Activated CD4-positive, alpha-beta memory T cell treated with anti-CD3 and anti-CD28 coated beads for 36 hours (primary cell): Measurements from ENCODE around the gene KLF16. TPM values are rescaled to one million over a fixed set of nuclear protein-coding genes. Genes with fewer than 3 reads are reported as not detected.

ENCODE experiments used
- CTCF ChIA-PET: fragments of 350-600 bp; sonication (Branson Sonifier 250); formaldehyde crosslinking; loops from one replicate; lab custom pipeline; 2021; ENCODE audit warnings: antibody characterized with exemption, inconsistent platforms; lab: Charles Lee
- POLR2A ChIA-PET: fragments of 350-600 bp; sonication (Branson Sonifier 250); formaldehyde crosslinking; loops from one replicate; lab custom pipeline; 2021; ENCODE audit warnings: antibody characterized with exemption; lab: Charles Lee
- DNase-seq: peaks from one replicate; pipeline ENCODE4 v3.0.0-alpha.2; 2020
- H3K27ac Mint-ChIP-seq: one replicate; pipeline ENCODE4 v1.8.0; 2021; ENCODE audit warnings: mixed read lengths
- H3K27me3 Mint-ChIP-seq: one replicate; pipeline ENCODE4 v1.8.0; 2021; ENCODE audit warnings: mixed read lengths
- H3K36me3 Mint-ChIP-seq: one replicate; pipeline ENCODE4 v1.8.0; 2021; ENCODE audit warnings: mixed read lengths
- H3K4me1 Mint-ChIP-seq: one replicate; pipeline ENCODE4 v1.8.0; 2021; ENCODE audit warnings: low read depth, mixed read lengths
- H3K4me3 Mint-ChIP-seq: one replicate; pipeline ENCODE4 v1.8.0; 2021; ENCODE audit warnings: mild to moderate bottlenecking, mixed read lengths
- H3K9me3 Mint-ChIP-seq: one replicate; pipeline ENCODE4 v1.8.0; 2021; ENCODE audit warnings: mixed read lengths
- intact Hi-C: fragments of 100-400 bp; cut with micrococcal nuclease; formaldehyde crosslinking; loops from one replicate; pipeline ENCODE4 v1.15.1; 2023
- microRNA-seq: library from miRNA; unstranded; fragments of <30 nt; microRNA quantifications from one replicate; pipeline ENCODE4 v1.2.0, GENCODE V29; 2022; ENCODE audit warnings: borderline number of aligned reads, borderline microRNAs expressed, borderline replicate concordance
- total RNA-seq, 2 experiments: library from RNA; stranded (reverse); gene quantifications; one replicate each; pipeline ENCODE4 v1.2.3, GENCODE V29; 2021

The KLF16 gene
- total RNA-seq, 2 experiments from 2014 or later: 23.3 to 24.2 TPM

DNA sequence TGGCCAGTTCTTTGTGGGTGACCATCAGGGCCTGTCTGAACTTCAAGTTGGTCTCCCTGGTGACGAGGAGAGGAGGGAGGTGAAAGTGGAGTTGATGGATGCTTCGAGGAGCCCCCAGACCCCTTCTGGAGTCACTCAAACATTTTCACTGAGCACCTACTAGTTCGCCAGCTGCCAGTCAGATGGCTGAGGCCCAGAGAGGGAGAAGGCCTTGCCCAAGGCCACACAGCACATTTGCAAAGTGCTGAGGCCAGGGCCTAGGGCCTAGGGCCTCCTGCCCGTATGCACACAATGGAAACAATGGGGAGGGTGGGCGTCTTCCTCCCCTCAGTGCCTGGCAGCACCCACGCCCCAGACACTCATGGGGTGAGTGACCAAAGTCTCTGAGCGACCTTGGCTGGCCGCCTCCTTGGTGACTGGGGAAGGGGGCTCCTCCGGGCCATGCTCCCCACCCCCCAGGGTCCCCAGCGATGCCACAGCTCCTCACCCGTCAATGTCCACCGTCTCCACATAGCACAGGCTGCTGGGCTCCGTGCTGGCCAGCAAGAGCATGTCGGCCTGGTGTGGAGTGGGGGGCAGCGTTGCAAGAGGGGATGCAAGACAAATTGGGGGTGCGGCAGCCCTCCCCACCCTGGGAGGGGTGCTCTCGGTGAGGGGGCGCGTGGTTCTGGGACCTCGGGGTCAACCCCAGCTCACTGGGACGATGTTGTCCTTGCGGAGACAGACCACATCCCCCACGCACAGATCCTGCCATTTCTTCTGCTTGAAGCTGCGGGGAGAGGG, 57.8 kb downstream of the KLF16 start:
- no peak for DNase-seq
- Mint-ChIP-seq H3K4me1 (no peaks in the 10 kb centered on the region), H3K4me3 (no peak overlapping the region), H3K9me3 (no peaks in the 10 kb centered on the region), H3K27ac (no peak overlapping the region), H3K36me3 (no peaks in the 10 kb centered on the region), H3K27me3 (no peaks in the 10 kb centered on the region)
- POLR2A ChIA-PET: no interaction called here
- CTCF ChIA-PET: interaction anchor here (1.3 kb wide), 1 partner anchor 21 kb away, joined by 4 read pairs; no protein-coding TSS in a partner anchor
- intact Hi-C loops: no loop called here

DNA sequence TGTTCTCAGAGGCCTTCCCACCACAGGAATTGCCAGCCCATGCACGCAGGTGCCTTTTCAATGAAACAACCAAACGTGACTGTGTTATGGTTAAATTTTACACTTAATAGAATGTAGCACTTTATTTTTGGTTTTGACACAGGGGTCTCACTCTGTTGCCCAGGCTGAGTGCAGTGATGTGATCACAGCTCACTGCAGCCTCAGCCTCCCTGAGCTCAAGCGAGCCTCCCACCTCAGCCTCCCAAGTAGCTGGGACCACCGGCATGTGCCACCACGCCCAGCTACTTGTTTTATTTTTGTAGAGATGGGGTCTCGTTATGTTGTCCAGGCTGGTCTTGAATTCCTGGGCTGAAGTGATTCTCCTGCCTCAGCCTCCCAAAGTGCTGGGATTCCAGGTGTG, 58.5 kb downstream of the KLF16 start:
- ChIA-PET CTCF (interaction anchor here (1.3 kb wide), 1 partner anchor 21 kb away, joined by 4 read pairs; no protein-coding TSS in a partner anchor), POLR2A (no interaction called here)
- no peaks in the 10 kb centered on the region for H3K36me3 Mint-ChIP-seq

More for the DNA sequence above, 58.5 kb downstream of the KLF16 start:
- intact Hi-C loops: no loop called here
- Mint-ChIP-seq H3K27ac (no peak overlapping the region), H3K4me3 (no peak overlapping the region), H3K9me3 (no peaks in the 10 kb centered on the region), H3K4me1 (no peaks in the 10 kb centered on the region), H3K27me3 (no peaks in the 10 kb centered on the region)
- DNase-seq: no peak

Small RNAs within 50 kb of the gene (microRNA-seq; reads per million reads assigned to microRNA genes)
- 2.4 reads per million for gene MIR1909

Other genes with a start within 250 kb of the KLF16 start
- 10 to 100 TPM; 88.9 to 95.5 TPM for gene TCF3, start 211.0 kb downstream of the KLF16 start, total RNA-seq
- gene ONECUT3, start 110.1 kb downstream of the KLF16 start, total RNA-seq: not detected
- gene ATP8B3, start 51.3 kb downstream of the KLF16 start, total RNA-seq: 1 to 10 TPM; 9.6 to 10.0 TPM
- gene REXO1, start 15.1 kb downstream of the KLF16 start, total RNA-seq: 10 to 100 TPM; 41.9 to 45.3 TPM
- 100 to 1,000 TPM; 108 to 110 TPM for gene ABHD17A, start 21.9 kb upstream of the KLF16 start, total RNA-seq
- gene ADAT3, start 41.8 kb upstream of the KLF16 start, total RNA-seq: 1 to 10 TPM; 5.7 to 5.8 TPM
- gene SCAMP4, start 41.8 kb upstream of the KLF16 start, total RNA-seq: 10 to 100 TPM; 24.2 to 28.4 TPM
- gene CSNK1G2, start 77.6 kb upstream of the KLF16 start, total RNA-seq: 10 to 100 TPM; 63.7 to 66.2 TPM
- gene BTBD2, start 152.1 kb upstream of the KLF16 start, total RNA-seq: 10 to 100 TPM; 37.3 to 42.9 TPM
- gene MKNK2, start 187.7 kb upstream of the KLF16 start, total RNA-seq: 100 to 1,000 TPM; 143 to 157 TPM
- gene MOB3A, start 232.7 kb upstream of the KLF16 start, total RNA-seq: 100 to 1,000 TPM; 117 to 122 TPM
- gene IZUMO4, start 233.3 kb upstream of the KLF16 start, total RNA-seq: 10 to 100 TPM; 14.2 to 16.4 TPM